ENCODE measurements around the gene ZNF174. TPM values are rescaled to one million over a fixed set of nuclear protein-coding genes. Genes with fewer than 3 reads are reported as not detected.

ZNF174 gene
- total RNA-seq = 1 to 10 TPM; 4.2 to 4.6 TPM
- 1 to 10 TPM; 3.8 to 4.1 TPM for polyA plus RNA-seq

DNA sequence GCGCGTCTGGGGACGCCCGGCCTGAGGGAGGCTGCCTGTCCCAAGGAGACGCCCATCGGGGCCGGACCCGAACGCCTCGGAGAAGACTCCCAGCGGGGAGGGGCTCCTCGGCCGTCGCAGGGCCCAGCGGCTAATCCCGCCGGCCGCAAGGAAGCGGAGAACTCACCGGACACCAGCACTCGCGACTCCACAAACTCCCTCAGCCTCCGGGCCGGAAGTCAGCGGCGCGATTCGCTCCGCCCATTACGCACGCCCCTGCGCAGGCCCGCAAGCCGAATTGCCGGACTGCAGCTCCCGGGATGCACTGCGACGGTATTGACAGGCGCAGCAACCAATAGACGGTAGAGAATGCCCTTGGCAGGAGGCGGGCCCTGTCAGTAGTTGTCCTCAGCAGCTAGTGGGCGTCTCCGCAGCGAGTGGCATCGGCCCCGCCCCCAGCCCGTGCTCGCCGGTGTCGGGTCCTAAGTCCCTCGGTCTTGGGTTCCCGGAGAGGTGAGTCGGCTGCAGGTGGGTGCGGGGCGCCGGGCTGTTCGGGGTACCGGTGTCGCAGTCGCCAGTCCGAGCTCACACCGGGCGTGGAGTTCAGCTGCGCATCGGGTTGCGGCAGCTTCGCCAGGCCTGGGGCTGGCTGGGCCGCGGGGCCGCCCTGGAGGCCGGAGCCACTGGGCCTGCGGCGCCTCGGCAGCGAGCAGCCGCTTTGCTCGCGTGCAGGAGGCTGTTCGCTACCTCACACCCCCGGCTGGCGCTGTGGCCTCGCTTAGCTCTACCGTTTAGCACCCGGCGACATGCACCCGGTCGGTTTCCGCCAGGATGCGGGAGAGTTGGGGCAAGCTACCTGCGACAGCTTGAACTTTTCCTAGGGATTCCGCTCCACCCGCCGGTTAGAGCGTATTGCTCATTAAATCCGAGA is at the start of gene ZNF174, which contains the start of gene ZSCAN32:
ZNF174 (plus strand) TSS at position 437 of the 910 bp plus-strand sequence. CDS start 790 bp downstream, outside the sequence.
ZSCAN32 (minus strand) TSS at position 226 of the 910 bp plus-strand sequence. CDS start 3,447 bp downstream, outside the sequence.
- peaks cover 14 to 45% (median 43%) of the 10 kb centered on the region in 4 donors for H3K36me3 ChIP-seq (ENCODE audit: control insufficient read depth in 4 of 4, insufficient read depth in 3 of 4, low read depth in 1 of 4, low read length in 3 of 4)

More for the DNA sequence above, at the start of gene ZNF174, which contains the start of gene ZSCAN32:
- Histone ChIP-seq H3K27ac (ENCODE audit: low read depth in 1 of 2, low read length in 2 of 2) (peak within 1 kb of the TSS; percentile 88 to 94), H3K4me1 (ENCODE audit: control insufficient read depth in 4 of 4, insufficient read depth in 4 of 4, low read length in 3 of 4) (peaks cover 2 to 13% (median 8%) of the 10 kb centered on the region in 4 donors), H3K4me3 (ENCODE audit: low read depth in 1 of 3, low read length in 3 of 3) (peak within 1 kb of the TSS; percentile 79 to 95 (median 95)), H3K9ac (ENCODE audit: low read depth in 1 of 2, low read length in 2 of 2) (peak within 1 kb of the TSS; percentile 84 to 88), H3K27me3 (ENCODE audit: control insufficient read depth in 4 of 4, insufficient read depth in 4 of 4, low read length in 3 of 4) (no peaks in the 10 kb centered on the region), H3K9me3 (ENCODE audit: control insufficient read depth in 4 of 4, low read length in 3 of 4) (peaks cover 15 to 44% (median 35%) of the 10 kb centered on the region in 4 donors)
- DNase-seq (ENCODE audit: low spot score) = peak; percentile 99
- TF ChIP-seq RAD21 (IDR thresholded peaks at IDR 0.05) (peak; percentile 42 to 51), RXRA (IDR thresholded peaks at IDR 0.05) (peak; percentile 63 to 73), FOXA1 (IDR thresholded peaks at IDR 0.05) (peak; percentile 37), FOXA2 (IDR thresholded peaks at IDR 0.05) (peak; percentile 57), HNF4A (conservative IDR thresholded peaks at IDR 0.05) (peak; percentile 82 to 85), GABPA (IDR thresholded peaks at IDR 0.05 in 1 of 2, conservative IDR thresholded peaks at IDR 0.05 in 1 of 2) (peak; percentile 59 to 92), TAF1 (conservative IDR thresholded peaks at IDR 0.05) (no peak), NR2F2 (IDR thresholded peaks at IDR 0.05) (no peak), EGR1 (IDR thresholded peaks at IDR 0.05; ENCODE audit: low read depth in 2 of 2) (peak; percentile 43 to 55), SP1 (IDR thresholded peaks at IDR 0.05) (peak; percentile 95), YY1 (IDR thresholded peaks at IDR 0.05) (peak; percentile 81), JUND (IDR thresholded peaks at IDR 0.05) (peak in 1 of 2 donors; percentile 21), HNF4G (IDR thresholded peaks at IDR 0.05) (peak; percentile 77)
- TF ChIP-seq, protein P1, sequence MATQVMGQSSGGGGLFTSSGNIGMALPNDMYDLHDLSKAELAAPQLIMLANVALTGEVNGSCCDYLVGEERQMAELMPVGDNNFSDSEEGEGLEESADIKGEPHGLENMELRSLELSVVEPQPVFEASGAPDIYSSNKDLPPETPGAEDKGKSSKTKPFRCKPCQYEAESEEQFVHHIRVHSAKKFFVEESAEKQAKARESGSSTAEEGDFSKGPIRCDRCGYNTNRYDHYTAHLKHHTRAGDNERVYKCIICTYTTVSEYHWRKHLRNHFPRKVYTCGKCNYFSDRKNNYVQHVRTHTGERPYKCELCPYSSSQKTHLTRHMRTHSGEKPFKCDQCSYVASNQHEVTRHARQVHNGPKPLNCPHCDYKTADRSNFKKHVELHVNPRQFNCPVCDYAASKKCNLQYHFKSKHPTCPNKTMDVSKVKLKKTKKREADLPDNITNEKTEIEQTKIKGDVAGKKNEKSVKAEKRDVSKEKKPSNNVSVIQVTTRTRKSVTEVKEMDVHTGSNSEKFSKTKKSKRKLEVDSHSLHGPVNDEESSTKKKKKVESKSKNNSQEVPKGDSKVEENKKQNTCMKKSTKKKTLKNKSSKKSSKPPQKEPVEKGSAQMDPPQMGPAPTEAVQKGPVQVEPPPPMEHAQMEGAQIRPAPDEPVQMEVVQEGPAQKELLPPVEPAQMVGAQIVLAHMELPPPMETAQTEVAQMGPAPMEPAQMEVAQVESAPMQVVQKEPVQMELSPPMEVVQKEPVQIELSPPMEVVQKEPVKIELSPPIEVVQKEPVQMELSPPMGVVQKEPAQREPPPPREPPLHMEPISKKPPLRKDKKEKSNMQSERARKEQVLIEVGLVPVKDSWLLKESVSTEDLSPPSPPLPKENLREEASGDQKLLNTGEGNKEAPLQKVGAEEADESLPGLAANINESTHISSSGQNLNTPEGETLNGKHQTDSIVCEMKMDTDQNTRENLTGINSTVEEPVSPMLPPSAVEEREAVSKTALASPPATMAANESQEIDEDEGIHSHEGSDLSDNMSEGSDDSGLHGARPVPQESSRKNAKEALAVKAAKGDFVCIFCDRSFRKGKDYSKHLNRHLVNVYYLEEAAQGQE (IDR thresholded peaks at IDR 0.05) = no peak
- TF ChIP-seq, protein P2, sequence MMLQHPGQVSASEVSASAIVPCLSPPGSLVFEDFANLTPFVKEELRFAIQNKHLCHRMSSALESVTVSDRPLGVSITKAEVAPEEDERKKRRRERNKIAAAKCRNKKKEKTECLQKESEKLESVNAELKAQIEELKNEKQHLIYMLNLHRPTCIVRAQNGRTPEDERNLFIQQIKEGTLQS (IDR thresholded peaks at IDR 0.05) = no peak
- TF ChIP-seq, protein P3, sequence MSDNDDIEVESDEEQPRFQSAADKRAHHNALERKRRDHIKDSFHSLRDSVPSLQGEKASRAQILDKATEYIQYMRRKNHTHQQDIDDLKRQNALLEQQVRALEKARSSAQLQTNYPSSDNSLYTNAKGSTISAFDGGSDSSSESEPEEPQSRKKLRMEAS (IDR thresholded peaks at IDR 0.05) = peak; percentile 78
- TF ChIP-seq, protein P4, sequence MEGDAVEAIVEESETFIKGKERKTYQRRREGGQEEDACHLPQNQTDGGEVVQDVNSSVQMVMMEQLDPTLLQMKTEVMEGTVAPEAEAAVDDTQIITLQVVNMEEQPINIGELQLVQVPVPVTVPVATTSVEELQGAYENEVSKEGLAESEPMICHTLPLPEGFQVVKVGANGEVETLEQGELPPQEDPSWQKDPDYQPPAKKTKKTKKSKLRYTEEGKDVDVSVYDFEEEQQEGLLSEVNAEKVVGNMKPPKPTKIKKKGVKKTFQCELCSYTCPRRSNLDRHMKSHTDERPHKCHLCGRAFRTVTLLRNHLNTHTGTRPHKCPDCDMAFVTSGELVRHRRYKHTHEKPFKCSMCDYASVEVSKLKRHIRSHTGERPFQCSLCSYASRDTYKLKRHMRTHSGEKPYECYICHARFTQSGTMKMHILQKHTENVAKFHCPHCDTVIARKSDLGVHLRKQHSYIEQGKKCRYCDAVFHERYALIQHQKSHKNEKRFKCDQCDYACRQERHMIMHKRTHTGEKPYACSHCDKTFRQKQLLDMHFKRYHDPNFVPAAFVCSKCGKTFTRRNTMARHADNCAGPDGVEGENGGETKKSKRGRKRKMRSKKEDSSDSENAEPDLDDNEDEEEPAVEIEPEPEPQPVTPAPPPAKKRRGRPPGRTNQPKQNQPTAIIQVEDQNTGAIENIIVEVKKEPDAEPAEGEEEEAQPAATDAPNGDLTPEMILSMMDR (IDR thresholded peaks at IDR 0.05; ENCODE audit: low read depth, low read length, missing input control) = peak; percentile 1
- TF ChIP-seq, protein P5, sequence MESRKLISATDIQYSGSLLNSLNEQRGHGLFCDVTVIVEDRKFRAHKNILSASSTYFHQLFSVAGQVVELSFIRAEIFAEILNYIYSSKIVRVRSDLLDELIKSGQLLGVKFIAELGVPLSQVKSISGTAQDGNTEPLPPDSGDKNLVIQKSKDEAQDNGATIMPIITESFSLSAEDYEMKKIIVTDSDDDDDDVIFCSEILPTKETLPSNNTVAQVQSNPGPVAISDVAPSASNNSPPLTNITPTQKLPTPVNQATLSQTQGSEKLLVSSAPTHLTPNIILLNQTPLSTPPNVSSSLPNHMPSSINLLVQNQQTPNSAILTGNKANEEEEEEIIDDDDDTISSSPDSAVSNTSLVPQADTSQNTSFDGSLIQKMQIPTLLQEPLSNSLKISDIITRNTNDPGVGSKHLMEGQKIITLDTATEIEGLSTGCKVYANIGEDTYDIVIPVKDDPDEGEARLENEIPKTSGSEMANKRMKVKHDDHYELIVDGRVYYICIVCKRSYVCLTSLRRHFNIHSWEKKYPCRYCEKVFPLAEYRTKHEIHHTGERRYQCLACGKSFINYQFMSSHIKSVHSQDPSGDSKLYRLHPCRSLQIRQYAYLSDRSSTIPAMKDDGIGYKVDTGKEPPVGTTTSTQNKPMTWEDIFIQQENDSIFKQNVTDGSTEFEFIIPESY (IDR thresholded peaks at IDR 0.05) = peak; percentile 91
- under 1% methylated on average over 95 of the region's 95 CpGs for WGBS

All from liver (tissue), 9 donors.